Astrocyte of the spinal cord (primary cell): ENCODE measurements around the gene SGMS1.

Experiments
- DNase-seq: peaks from one replicate; pipeline ENCODE4 v3.0.0; 2011; ENCODE audit warnings: low read depth, low spot score
- H3K4me3 ChIP-seq: 2 replicates; pipeline ENCODE4 v1.5.1; 2011; ENCODE audit warnings: low read depth, mild to moderate bottlenecking, low read length, moderate library complexity
- in situ Hi-C: cut with HindIII; loops from 2 replicates; pipeline ENCODE4 v1.10.0; 2017; ENCODE audit warnings: low sequenced_read_pairs
- TF ChIP-seq, protein P1 (sequence below): IDR thresholded peaks from 2 replicates; pipeline ENCODE4 v1.5.1; 2012; ENCODE audit warnings: low read depth, mild to moderate bottlenecking, low read length, inconsistent platforms

SGMS1 gene

DNA sequence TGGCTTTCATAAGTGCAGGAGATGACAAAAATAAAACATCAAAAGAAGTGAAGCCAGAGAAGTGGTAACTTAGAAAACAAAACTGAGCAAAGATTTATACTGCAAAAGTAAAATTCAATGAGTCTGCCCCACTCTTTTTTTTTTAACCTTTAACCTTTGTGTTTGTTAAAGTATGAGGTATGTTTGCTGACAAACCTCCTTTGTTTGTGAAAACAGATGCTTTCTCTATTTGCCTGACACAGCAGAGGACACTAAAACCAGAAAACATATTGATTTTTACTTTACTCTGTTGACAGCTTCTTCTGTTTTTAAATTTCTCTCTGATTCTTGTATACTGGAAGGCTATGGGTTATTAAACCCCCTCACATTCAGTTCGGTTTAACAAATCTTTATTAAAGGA lies 57.6 kb downstream of the SGMS1 start:
- TF ChIP-seq, protein P1, sequence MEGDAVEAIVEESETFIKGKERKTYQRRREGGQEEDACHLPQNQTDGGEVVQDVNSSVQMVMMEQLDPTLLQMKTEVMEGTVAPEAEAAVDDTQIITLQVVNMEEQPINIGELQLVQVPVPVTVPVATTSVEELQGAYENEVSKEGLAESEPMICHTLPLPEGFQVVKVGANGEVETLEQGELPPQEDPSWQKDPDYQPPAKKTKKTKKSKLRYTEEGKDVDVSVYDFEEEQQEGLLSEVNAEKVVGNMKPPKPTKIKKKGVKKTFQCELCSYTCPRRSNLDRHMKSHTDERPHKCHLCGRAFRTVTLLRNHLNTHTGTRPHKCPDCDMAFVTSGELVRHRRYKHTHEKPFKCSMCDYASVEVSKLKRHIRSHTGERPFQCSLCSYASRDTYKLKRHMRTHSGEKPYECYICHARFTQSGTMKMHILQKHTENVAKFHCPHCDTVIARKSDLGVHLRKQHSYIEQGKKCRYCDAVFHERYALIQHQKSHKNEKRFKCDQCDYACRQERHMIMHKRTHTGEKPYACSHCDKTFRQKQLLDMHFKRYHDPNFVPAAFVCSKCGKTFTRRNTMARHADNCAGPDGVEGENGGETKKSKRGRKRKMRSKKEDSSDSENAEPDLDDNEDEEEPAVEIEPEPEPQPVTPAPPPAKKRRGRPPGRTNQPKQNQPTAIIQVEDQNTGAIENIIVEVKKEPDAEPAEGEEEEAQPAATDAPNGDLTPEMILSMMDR: no peak
- no peak for DNase-seq
- H3K4me3 ChIP-seq: no peak overlapping the region
- in situ Hi-C loops: no loop called here

DNA sequence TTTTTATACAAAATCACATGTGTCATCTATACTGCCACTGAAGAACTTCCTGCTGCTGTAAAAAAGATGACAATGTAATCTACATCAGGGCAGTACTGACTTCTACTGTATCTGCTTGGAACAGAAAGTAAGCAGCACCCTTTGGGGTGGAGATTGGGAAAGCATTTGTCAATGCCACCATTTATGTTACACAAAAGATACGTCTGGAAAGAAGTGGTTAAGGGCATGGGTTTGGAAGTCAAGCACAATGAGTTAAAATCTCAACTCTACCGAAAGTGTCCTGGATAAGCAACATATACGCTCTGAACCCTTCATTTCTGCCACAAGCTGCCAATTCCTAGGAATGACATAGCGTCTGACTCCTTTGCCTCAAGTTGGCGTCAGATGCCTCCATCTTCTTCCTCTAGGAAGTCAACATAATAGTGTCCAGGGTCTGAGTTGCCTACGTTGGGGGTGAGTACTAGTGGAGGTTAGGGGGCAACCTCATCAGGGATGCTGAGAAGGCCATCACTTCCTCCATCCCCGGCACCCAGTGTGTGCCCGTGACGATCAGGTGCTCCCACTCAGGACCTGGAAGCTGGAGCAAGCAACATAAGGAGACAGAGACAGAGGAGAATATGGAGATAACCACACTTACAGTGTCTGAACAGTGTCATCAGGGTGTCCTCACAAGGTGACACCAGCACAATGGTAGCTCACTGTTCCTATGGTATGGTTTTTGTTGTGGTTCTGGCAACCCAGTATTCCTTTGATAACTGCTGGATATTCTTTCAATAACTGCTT lies 58.3 kb downstream of the SGMS1 start:
- in situ Hi-C loops: no loop called here
- TF ChIP-seq, protein P1: no peak
- H3K4me3 ChIP-seq: no peak overlapping the region
- DNase-seq: no peak

DNA sequence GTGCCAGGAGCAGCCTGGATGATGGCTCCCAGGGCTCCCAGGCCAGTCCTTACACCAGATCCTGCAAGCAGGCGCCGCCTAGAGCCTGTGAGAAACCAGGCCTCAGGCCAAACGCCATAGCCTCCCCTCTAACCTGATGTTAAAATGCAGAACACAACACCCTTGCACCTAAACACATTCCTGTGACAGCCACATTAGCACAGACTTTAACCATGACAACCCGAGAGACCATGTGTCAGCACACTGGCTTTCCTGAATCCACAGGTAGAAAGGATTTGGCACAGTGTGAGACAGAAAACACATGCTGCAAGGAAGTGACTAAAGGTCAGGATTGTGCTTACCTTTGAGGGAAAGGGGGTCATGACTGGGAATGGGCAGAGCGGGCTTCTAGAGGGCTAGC lies 59.9 kb downstream of the SGMS1 start:
- in situ Hi-C loops: no loop called here
- H3K4me3 ChIP-seq: no peak overlapping the region
- DNase-seq: no peak
- TF ChIP-seq, protein P1: no peak

DNA sequence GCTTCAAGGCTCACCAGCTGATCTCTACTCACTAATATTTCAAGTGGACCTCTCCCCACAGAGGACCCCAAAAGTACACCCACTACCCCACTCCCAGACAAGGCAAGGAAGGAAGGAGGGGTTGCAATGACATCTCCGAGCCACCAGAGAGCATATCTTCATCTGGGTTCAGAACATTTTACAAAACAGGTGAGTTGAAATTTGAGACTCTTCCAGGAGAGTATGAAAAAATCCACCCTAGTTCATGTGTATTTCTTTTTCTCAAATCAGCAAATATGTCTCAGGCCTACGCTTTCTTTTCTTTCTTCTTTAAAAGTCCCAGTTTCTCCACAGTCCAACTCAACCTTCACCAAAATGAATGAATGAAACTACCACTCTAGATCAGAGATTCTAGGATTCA lies 61.9 kb downstream of the SGMS1 start:
- in situ Hi-C loops: no loop called here
- TF ChIP-seq, protein P1: peak; percentile 60
- no peak overlapping the region for H3K4me3 ChIP-seq
- DNase-seq: no peak

DNA sequence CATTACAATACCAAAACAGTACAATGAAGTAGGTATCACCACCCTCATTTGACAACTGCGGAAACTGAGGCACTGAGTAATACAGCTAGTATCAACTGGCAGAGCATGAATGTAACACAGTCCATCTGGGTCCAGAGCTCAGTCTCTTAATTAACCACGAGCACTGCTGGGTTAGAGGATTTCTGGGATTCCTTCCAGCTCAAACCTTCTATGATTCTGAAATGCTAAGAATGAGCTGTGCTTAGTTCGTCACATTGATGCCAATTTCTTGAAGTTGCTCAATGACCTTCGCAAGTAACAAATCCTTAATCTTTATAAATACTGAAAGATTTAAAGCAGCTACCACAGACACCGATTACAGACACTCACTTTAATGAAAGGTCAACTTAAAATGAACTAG lies 62.5 kb downstream of the SGMS1 start:
- in situ Hi-C loops: no loop called here
- peak; percentile 88 for DNase-seq
- H3K4me3 ChIP-seq: no peak overlapping the region
- TF ChIP-seq, protein P1: no peak

DNA sequence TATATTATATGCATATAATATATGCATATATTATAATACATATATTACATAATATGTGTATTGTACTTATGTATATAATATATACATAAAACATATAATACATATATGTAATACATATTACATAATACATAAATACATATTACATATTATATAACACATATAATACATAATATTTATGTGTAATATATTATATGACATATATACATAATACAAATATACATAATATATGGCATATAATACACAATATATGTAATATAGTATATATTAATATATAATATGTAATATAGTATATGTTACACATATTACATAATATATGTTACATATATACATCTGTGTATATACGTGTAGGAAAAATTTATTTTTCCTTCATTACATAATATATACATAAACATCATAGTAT lies 63.4 kb downstream of the SGMS1 start:
- TF ChIP-seq, protein P1: no peak
- in situ Hi-C loops: no loop called here
- no peak for DNase-seq
- H3K4me3 ChIP-seq: no peak overlapping the region
